Neural cell (in vitro differentiated cells): Measurements from ENCODE around the gene CST8. TPM values are rescaled to one million over a fixed set of nuclear protein-coding genes. Genes with fewer than 3 reads are reported as not detected.

Source experiments
- H2AFZ ChIP-seq: fragments of 200-600, 300-800 bp; sonication (generic), shearing (Covaris generic); 2 replicates; pipeline ENCODE4 v1.6.0; 2014; ENCODE audit warnings: low read depth, mild to moderate bottlenecking, antibody characterized with exemption, low read length, moderate library complexity
- H3F3A ChIP-seq: fragments of 200-600 bp; shearing (Covaris generic); 2 replicates; pipeline ENCODE4 v1.6.1; 2016; ENCODE audit warnings: mild to moderate bottlenecking, moderate library complexity, mixed read lengths, antibody characterized with exemption, low read length; ENCODE audit not compliant: insufficient read depth, poor library complexity, severe bottlenecking
- H3K27ac ChIP-seq: fragments of 200-600, 300-800 bp; sonication (generic), shearing (Covaris generic); 2 replicates; pipeline ENCODE4 v1.5.1; 2014; ENCODE audit warnings: mild to moderate bottlenecking, low read length, moderate library complexity
- H3K27me3 ChIP-seq: fragments of 300-800, 200-600 bp; sonication (generic), shearing (Covaris generic); 2 replicates; pipeline ENCODE4 v1.6.0; 2014; ENCODE audit warnings: mild to moderate bottlenecking, low read depth, low read length, moderate library complexity; ENCODE audit not compliant: insufficient read depth
- H3K36me3 ChIP-seq: fragments of 300-800, 200-600 bp; sonication (generic), shearing (Covaris generic); 2 replicates; pipeline ENCODE4 v1.5.1; 2014; ENCODE audit warnings: mild to moderate bottlenecking, antibody characterized with exemption, low read length, moderate library complexity; ENCODE audit not compliant: insufficient read depth
- H3K4me2 ChIP-seq: fragments of 300-800, 200-600 bp; sonication (generic), shearing (Covaris generic); 2 replicates; pipeline ENCODE4 v1.6.0; 2014; ENCODE audit warnings: mild to moderate bottlenecking, low read length
- H3K4me3 ChIP-seq: fragments of 300-800, 200-600 bp; sonication (generic), shearing (Covaris generic); 2 replicates; pipeline ENCODE4 v1.5.1; 2014; ENCODE audit warnings: mild to moderate bottlenecking, low read length, moderate library complexity
- H3K79me2 ChIP-seq: fragments of 200-600 bp; shearing (Covaris generic); replicated peaks from 2 replicates; pipeline ENCODE4 v1.6.0; 2014; ENCODE audit warnings: mild to moderate bottlenecking, low read length, moderate library complexity; ENCODE audit not compliant: insufficient read depth
- H3K9ac ChIP-seq: fragments of 300-800, 200-600 bp; sonication (generic), shearing (Covaris generic); 2 replicates; pipeline ENCODE4 v1.6.1; 2016; ENCODE audit warnings: mild to moderate bottlenecking, low read length, mixed read lengths
- H3K9me2 ChIP-seq: fragments of 200-600 bp; shearing (Covaris generic); 2 replicates; pipeline ENCODE4 v1.6.1; 2016; ENCODE audit warnings: mild to moderate bottlenecking, low read length, mixed read lengths; ENCODE audit not compliant: insufficient read depth
- H3K9me3 ChIP-seq: fragments of 200-600, 300-800 bp; sonication (generic), shearing (Covaris generic); 2 replicates; pipeline ENCODE4 v1.6.1; 2016; ENCODE audit warnings: mild to moderate bottlenecking, mixed run types, low read length, moderate library complexity, mixed read lengths
- H4K20me1 ChIP-seq: fragments of 200-600 bp; shearing (Covaris generic); 2 replicates; pipeline ENCODE4 v1.6.1; 2016; ENCODE audit warnings: mild to moderate bottlenecking, mixed run types; ENCODE audit not compliant: insufficient read depth
- EP300 ChIP-seq: fragments of 450-650 bp; conservative IDR thresholded peaks from 2 replicates; pipeline ENCODE4 v1.6.1; 2014; ENCODE audit warnings: antibody characterized with exemption, mild to moderate bottlenecking, moderate library complexity; ENCODE audit not compliant: poor library complexity, severe bottlenecking
- EZH2 ChIP-seq: fragments of 200-600, 300-800 bp; shearing (Covaris generic), sonication (generic); IDR thresholded peaks from 2 replicates; pipeline ENCODE4 v1.6.1; 2014; ENCODE audit warnings: antibody characterized with exemption, low read length, borderline replicate concordance, mild to moderate bottlenecking; ENCODE audit not compliant: insufficient read depth, poor library complexity, severe bottlenecking
- MXI1 ChIP-seq: fragments of 450-650 bp; conservative IDR thresholded peaks from 2 replicates; pipeline ENCODE4 v1.6.1; 2014; ENCODE audit warnings: antibody characterized with exemption, mild to moderate bottlenecking; ENCODE audit not compliant: poor library complexity, severe bottlenecking
- POLR2AphosphoS5 ChIP-seq: IDR thresholded peaks from 2 replicates; pipeline ENCODE4 v1.6.1; 2012
- RAD21 ChIP-seq: fragments of 450-650 bp; conservative IDR thresholded peaks from 2 replicates; pipeline ENCODE4 v1.6.1; 2014; ENCODE audit warnings: antibody characterized with exemption, mild to moderate bottlenecking, moderate library complexity
- SMC3 ChIP-seq: fragments of 450-650 bp; conservative IDR thresholded peaks from 2 replicates; pipeline ENCODE4 v1.6.1; 2014; ENCODE audit warnings: antibody characterized with exemption, mild to moderate bottlenecking, moderate library complexity; ENCODE audit not compliant: poor library complexity
- TAF1 ChIP-seq: IDR thresholded peaks from 2 replicates; pipeline ENCODE4 v1.6.1; 2012; ENCODE audit warnings: low read depth
- polyA plus RNA-seq: library from polyadenylated mRNA; depleted of rRNA; stranded (reverse); fragments of >200 nt; gene quantifications from 2 replicates; pipeline ENCODE4 v1.2.3, GENCODE V29; 2014
- TF ChIP-seq, protein P1 (sequence below): fragments of 450-650 bp; IDR thresholded peaks from 2 replicates; pipeline ENCODE4 v1.5.1; 2014; ENCODE audit warnings: antibody characterized with exemption, mild to moderate bottlenecking, moderate library complexity; ENCODE audit not compliant: poor library complexity, severe bottlenecking
- TF ChIP-seq, protein P2 (sequence below): IDR thresholded peaks from 2 replicates; pipeline ENCODE4 v1.6.1; 2012; ENCODE audit warnings: borderline replicate concordance

The CST8 gene
- polyA plus RNA-seq, 1 donor from 2014 or later, result not detected

DNA sequence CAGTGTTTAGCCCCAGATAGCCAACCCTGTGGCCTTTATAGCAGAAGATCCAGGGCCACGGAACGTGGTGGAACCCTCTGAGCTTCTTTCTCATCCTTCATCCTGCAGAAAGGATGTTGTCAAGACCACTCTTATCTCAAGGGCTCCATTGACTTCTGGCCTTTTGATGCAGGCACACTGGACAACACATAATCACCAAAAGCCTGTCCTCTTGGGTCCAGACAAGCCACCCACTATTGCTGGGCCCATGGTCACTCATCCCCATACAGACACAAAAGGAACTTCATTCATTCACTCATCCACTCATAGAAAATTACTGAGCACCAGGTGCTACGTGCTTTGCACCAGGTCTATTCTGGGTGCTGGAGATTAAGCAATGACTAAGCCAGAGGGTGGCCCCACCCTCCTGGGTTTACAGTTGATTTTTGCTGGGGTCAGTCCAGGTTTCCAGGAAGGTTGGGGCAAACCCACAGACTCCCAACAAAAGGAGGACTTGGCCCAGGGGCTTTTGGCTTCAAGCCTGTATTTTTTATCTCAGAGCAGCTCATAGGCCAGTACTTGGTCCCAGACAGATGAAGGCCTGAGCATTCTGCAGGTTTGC, 2.4 kb downstream of the CST8 start:
- no peaks in the 10 kb centered on the region for H3K27me3 ChIP-seq
- no peaks in the 10 kb centered on the region for H3K79me2 ChIP-seq
- no peak overlapping the region for H3K4me2 ChIP-seq
- no peak overlapping the region for H3K27ac ChIP-seq
- H2AFZ ChIP-seq, result no peak overlapping the region
- H3F3A ChIP-seq, result no peaks in the 10 kb centered on the region
- H3K4me3 ChIP-seq, result no peak overlapping the region
- no peak overlapping the region for H3K9ac ChIP-seq
- H3K9me3 ChIP-seq, result no peaks in the 10 kb centered on the region
- H4K20me1 ChIP-seq, result no peaks in the 10 kb centered on the region
- TF ChIP-seq SMC3, result no peak
- no peak for TF ChIP-seq MXI1
- TF ChIP-seq POLR2AphosphoS5, result no peak
- TF ChIP-seq TAF1, result no peak
- TF ChIP-seq, protein P1, sequence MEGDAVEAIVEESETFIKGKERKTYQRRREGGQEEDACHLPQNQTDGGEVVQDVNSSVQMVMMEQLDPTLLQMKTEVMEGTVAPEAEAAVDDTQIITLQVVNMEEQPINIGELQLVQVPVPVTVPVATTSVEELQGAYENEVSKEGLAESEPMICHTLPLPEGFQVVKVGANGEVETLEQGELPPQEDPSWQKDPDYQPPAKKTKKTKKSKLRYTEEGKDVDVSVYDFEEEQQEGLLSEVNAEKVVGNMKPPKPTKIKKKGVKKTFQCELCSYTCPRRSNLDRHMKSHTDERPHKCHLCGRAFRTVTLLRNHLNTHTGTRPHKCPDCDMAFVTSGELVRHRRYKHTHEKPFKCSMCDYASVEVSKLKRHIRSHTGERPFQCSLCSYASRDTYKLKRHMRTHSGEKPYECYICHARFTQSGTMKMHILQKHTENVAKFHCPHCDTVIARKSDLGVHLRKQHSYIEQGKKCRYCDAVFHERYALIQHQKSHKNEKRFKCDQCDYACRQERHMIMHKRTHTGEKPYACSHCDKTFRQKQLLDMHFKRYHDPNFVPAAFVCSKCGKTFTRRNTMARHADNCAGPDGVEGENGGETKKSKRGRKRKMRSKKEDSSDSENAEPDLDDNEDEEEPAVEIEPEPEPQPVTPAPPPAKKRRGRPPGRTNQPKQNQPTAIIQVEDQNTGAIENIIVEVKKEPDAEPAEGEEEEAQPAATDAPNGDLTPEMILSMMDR, result no peak
- TF ChIP-seq, protein P2, sequence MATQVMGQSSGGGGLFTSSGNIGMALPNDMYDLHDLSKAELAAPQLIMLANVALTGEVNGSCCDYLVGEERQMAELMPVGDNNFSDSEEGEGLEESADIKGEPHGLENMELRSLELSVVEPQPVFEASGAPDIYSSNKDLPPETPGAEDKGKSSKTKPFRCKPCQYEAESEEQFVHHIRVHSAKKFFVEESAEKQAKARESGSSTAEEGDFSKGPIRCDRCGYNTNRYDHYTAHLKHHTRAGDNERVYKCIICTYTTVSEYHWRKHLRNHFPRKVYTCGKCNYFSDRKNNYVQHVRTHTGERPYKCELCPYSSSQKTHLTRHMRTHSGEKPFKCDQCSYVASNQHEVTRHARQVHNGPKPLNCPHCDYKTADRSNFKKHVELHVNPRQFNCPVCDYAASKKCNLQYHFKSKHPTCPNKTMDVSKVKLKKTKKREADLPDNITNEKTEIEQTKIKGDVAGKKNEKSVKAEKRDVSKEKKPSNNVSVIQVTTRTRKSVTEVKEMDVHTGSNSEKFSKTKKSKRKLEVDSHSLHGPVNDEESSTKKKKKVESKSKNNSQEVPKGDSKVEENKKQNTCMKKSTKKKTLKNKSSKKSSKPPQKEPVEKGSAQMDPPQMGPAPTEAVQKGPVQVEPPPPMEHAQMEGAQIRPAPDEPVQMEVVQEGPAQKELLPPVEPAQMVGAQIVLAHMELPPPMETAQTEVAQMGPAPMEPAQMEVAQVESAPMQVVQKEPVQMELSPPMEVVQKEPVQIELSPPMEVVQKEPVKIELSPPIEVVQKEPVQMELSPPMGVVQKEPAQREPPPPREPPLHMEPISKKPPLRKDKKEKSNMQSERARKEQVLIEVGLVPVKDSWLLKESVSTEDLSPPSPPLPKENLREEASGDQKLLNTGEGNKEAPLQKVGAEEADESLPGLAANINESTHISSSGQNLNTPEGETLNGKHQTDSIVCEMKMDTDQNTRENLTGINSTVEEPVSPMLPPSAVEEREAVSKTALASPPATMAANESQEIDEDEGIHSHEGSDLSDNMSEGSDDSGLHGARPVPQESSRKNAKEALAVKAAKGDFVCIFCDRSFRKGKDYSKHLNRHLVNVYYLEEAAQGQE, result no peak
- no peak for TF ChIP-seq RAD21
- TF ChIP-seq EZH2, result no peak
- TF ChIP-seq EP300, result no peak
- no peaks in the 10 kb centered on the region for H3K36me3 ChIP-seq
- H3K9me2 ChIP-seq, result no peaks in the 10 kb centered on the region

DNA sequence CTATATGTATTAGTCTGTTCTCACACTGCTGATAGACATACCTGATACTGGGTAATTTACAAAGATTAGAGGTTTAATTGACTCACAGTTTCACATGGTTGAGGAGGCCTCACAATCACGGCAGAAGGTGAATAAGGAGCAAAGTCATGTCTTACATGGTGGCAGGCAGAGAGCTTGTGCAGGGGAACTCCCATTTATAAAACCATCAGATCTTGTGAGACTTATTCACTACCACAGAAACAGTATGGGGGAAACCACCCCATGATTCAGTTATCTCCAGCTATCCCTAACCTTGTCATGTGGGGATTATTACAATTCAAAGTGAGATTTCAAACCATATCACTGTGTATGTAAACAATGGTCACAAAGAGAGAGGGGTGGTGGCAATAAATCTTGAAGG, 6.6 kb downstream of the CST8 start:
- Histone ChIP-seq H4K20me1 (no peaks in the 10 kb centered on the region), H3K79me2 (no peaks in the 10 kb centered on the region), H3K9me3 (no peaks in the 10 kb centered on the region), H3F3A (no peaks in the 10 kb centered on the region), H3K27me3 (no peaks in the 10 kb centered on the region), H3K36me3 (no peaks in the 10 kb centered on the region), H3K27ac (no peak overlapping the region), H2AFZ (no peak overlapping the region), H3K9ac (no peak overlapping the region), H3K4me3 (no peak overlapping the region), H3K9me2 (no peaks in the 10 kb centered on the region), H3K4me2 (no peak overlapping the region)
- TF ChIP-seq EZH2 (no peak), SMC3 (no peak), EP300 (no peak), POLR2AphosphoS5 (no peak), TAF1 (no peak), MXI1 (no peak), RAD21 (no peak)
- TF ChIP-seq, protein P2, result no peak
- TF ChIP-seq, protein P1, result no peak
